HEK293 (cell line): Measurements from ENCODE around the gene SVOP.

Source experiments
- CTCF ChIA-PET: fragments of 350-600 bp; formaldehyde crosslinking; extraction: SDS; loops from one replicate; lab custom pipeline; 2021; ENCODE audit warnings: antibody characterized with exemption; lab: Yijun Ruan, JAX
- POLR2A ChIA-PET: fragments of 300-600 bp; formaldehyde crosslinking; extraction: SDS; loops from one replicate; lab custom pipeline; 2020; ENCODE audit warnings: antibody characterized with exemption, inconsistent platforms; lab: Yijun Ruan, JAX
- H3K27ac ChIP-seq: fragments of 200-500 bp; sonication (Bioruptor generic); 2 replicates; pipeline ENCODE4 v1.5.1; 2014; ENCODE audit warnings: low read depth, low read length, control low read depth, inconsistent platforms; ENCODE audit errors: extremely low read depth
- H3K36me3 ChIP-seq, 2 experiments: fragments of 200-500 bp in 1 of 2; sonication (Bioruptor generic) in 1 of 2; 1 replicate in 1 of 2; 2 replicates in 1 of 2; pipeline ENCODE4 v1.5.1; 2014 to 2017; ENCODE audit warnings: inconsistent platforms in 2 of 2, low read length in 2 of 2; ENCODE audit not compliant: control insufficient read depth in 2 of 2, insufficient read depth in 1 of 2
- H3K4me1 ChIP-seq: fragments of 200-500 bp; sonication (Bioruptor generic); 2 replicates; pipeline ENCODE4 v1.5.1; 2014; ENCODE audit warnings: mild to moderate bottlenecking, low read length, inconsistent platforms; ENCODE audit not compliant: control insufficient read depth, insufficient read depth
- H3K4me3 ChIP-seq: 2 replicates; pipeline ENCODE4 v1.5.1; 2011; ENCODE audit warnings: low read depth, mild to moderate bottlenecking, control low read depth, low read length, moderate library complexity
- H3K9me3 ChIP-seq: fragments of 200-500 bp; sonication (Bioruptor generic); 2 replicates; pipeline ENCODE4 v1.5.1; 2014; ENCODE audit warnings: low read depth, low read length, inconsistent platforms; ENCODE audit not compliant: control insufficient read depth, insufficient read depth
- ZBTB7A ChIP-seq: fragments of 450-650 bp; formaldehyde crosslinking; IDR thresholded peaks from 2 replicates; pipeline ENCODE4 v1.5.1; 2016; ENCODE audit warnings: low read depth, missing biosample characterization, missing genetic modification characterization
- ZFHX2 ChIP-seq: fragments of 450-650 bp; formaldehyde crosslinking; conservative IDR thresholded peaks from 2 replicates; pipeline ENCODE4 v1.5.1; 2016; ENCODE audit warnings: missing biosample characterization, missing genetic modification characterization
- ZNF132 ChIP-seq: fragments of 450-650 bp; formaldehyde crosslinking; IDR thresholded peaks from 2 replicates; pipeline ENCODE4 v1.5.1; 2017; ENCODE audit warnings: missing biosample characterization, missing genetic modification characterization, borderline replicate concordance
- ZNF140 ChIP-seq: fragments of 450-650 bp; formaldehyde crosslinking; IDR thresholded peaks from 2 replicates; pipeline ENCODE4 v1.5.1; 2016; ENCODE audit warnings: missing biosample characterization, missing genetic modification characterization
- ZNF202 ChIP-seq: fragments of 450-650 bp; formaldehyde crosslinking; IDR thresholded peaks from 2 replicates; pipeline ENCODE4 v1.5.1; 2016; ENCODE audit warnings: missing biosample characterization, missing genetic modification characterization, borderline replicate concordance
- ZNF214 ChIP-seq: fragments of 450-650 bp; formaldehyde crosslinking; IDR thresholded peaks from 2 replicates; pipeline ENCODE4 v1.5.1; 2017; ENCODE audit warnings: missing biosample characterization, mild to moderate bottlenecking, missing genetic modification characterization, borderline replicate concordance
- ZNF223 ChIP-seq: fragments of 450-650 bp; formaldehyde crosslinking; IDR thresholded peaks from 2 replicates; pipeline ENCODE4 v1.5.1; 2016; ENCODE audit warnings: missing biosample characterization, missing genetic modification characterization
- ZNF302 ChIP-seq: fragments of 450-650 bp; formaldehyde crosslinking; IDR thresholded peaks from 2 replicates; pipeline ENCODE4 v1.5.1; 2016; ENCODE audit warnings: missing biosample characterization, missing genetic modification characterization, low read depth
- ZNF433 ChIP-seq: fragments of 450-650 bp; formaldehyde crosslinking; IDR thresholded peaks from 2 replicates; pipeline ENCODE4 v1.5.1; 2016; ENCODE audit warnings: missing biosample characterization, missing genetic modification characterization, low read depth
- ZNF488 ChIP-seq: fragments of 450-650 bp; formaldehyde crosslinking; IDR thresholded peaks from 2 replicates; pipeline ENCODE4 v1.5.1; 2016; ENCODE audit warnings: missing biosample characterization, missing genetic modification characterization
- ZNF530 ChIP-seq: fragments of 450-650 bp; formaldehyde crosslinking; IDR thresholded peaks from 2 replicates; pipeline ENCODE4 v1.5.1; 2016; ENCODE audit warnings: low read depth, missing biosample characterization, missing genetic modification characterization
- ZNF624 ChIP-seq: fragments of 450-650 bp; formaldehyde crosslinking; IDR thresholded peaks from 2 replicates; pipeline ENCODE4 v1.5.1; 2017; ENCODE audit warnings: missing biosample characterization, missing genetic modification characterization
- ZNF654 ChIP-seq: fragments of 450-650 bp; formaldehyde crosslinking; IDR thresholded peaks from 2 replicates; pipeline ENCODE4 v1.5.1; 2016; ENCODE audit warnings: low read depth, missing biosample characterization, missing genetic modification characterization
- ZNF791 ChIP-seq: fragments of 450-650 bp; formaldehyde crosslinking; IDR thresholded peaks from 2 replicates; pipeline ENCODE4 v1.5.1; 2016; ENCODE audit warnings: missing biosample characterization, missing genetic modification characterization
- ZNF830 ChIP-seq: fragments of 450-650 bp; IDR thresholded peaks from 2 replicates; pipeline ENCODE4 v1.5.0; 2018; ENCODE audit warnings: missing biosample characterization, missing genetic modification characterization, low read depth, mild to moderate bottlenecking, moderate library complexity
- ZSCAN4 ChIP-seq: fragments of 450-650 bp; formaldehyde crosslinking; IDR thresholded peaks from 2 replicates; pipeline ENCODE4 v1.5.1; 2017; ENCODE audit warnings: missing biosample characterization, missing genetic modification characterization
- TF ChIP-seq, protein P1 (sequence below): fragments of 450-650 bp; formaldehyde crosslinking; IDR thresholded peaks from 2 replicates; pipeline ENCODE4 v1.5.1; 2016; ENCODE audit warnings: missing biosample characterization, missing genetic modification characterization
- TF ChIP-seq, protein P2 (sequence below): fragments of 450-650 bp; formaldehyde crosslinking; IDR thresholded peaks from 2 replicates; pipeline ENCODE4 v1.5.1; 2016; ENCODE audit warnings: missing biosample characterization, missing genetic modification characterization
- TF ChIP-seq, protein P3 (sequence below): fragments of 450-650 bp; formaldehyde crosslinking; IDR thresholded peaks from 2 replicates; pipeline ENCODE4 v1.5.1; 2016; ENCODE audit warnings: missing biosample characterization, missing genetic modification characterization
- TF ChIP-seq, protein P4 (sequence below): fragments of 450-650 bp; formaldehyde crosslinking; IDR thresholded peaks from 2 replicates; pipeline ENCODE4 v1.5.1; 2016; ENCODE audit warnings: missing biosample characterization, missing genetic modification characterization
- TF ChIP-seq, protein P5 (sequence below): fragments of 450-650 bp; formaldehyde crosslinking; optimal IDR thresholded peaks from 2 replicates; pipeline ENCODE3; 2016; ENCODE audit warnings: missing biosample characterization, mild to moderate bottlenecking, missing genetic modification characterization
- TF ChIP-seq, protein P6 (sequence below): fragments of 450-650 bp; formaldehyde crosslinking; IDR thresholded peaks from 2 replicates; pipeline ENCODE4 v1.5.1; 2016; ENCODE audit warnings: missing biosample characterization, missing genetic modification characterization

The SVOP gene

GRCh38 chr12:108896817-108897216 lies 124.1 kb downstream of the SVOP start (continued):
- TF ChIP-seq ZNF132 (tag by site-specific recombination): no peak
- TF ChIP-seq, protein P1, sequence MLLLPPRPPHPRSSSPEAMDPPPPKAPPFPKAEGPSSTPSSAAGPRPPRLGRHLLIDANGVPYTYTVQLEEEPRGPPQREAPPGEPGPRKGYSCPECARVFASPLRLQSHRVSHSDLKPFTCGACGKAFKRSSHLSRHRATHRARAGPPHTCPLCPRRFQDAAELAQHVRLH (tag by site-specific recombination): no peak
- no peak for TF ChIP-seq ZNF830 (tag by site-specific recombination)

DNA sequence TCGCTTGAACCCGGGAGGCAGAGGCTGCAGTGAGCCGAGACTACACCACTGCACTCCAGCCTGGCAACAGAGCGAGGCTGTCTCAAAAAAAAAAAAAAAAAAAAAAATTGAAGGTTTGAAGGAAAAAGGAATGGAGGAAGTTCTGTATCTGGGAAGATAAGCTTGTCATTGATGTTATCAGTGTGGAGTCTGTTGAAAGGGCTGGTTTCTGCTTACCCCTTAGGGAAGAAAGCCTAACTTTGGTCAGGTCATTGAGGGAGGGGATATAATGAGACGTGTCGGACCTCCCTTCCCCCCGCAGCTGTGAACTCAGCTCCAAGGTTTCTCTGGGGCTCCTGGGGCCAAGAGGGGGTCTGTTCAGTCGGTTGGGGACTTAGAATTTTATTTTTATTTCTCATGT lies 124.5 kb downstream of the SVOP start:
- ChIA-PET POLR2A (no interaction called here), CTCF (interaction anchor here (0.7 to 0.9 kb wide), 3 partner anchors 13 to 1567 kb away, joined by 4 to 6 read pairs (median 4); no protein-coding TSS in a partner anchor)
- Histone ChIP-seq H3K9me3 (no peaks in the 10 kb centered on the region), H3K4me1 (no peaks in the 10 kb centered on the region), H3K27ac (no peak overlapping the region), H3K36me3 (no peaks in the 10 kb centered on the region), H3K4me3 (no peak overlapping the region)
- no peak for TF ChIP-seq ZNF488 (tag by site-specific recombination)
- no peak for TF ChIP-seq ZNF791 (tag by site-specific recombination)
- TF ChIP-seq ZNF132 (tag by site-specific recombination): no peak
- TF ChIP-seq ZNF433 (tag by site-specific recombination): no peak
- TF ChIP-seq ZNF830 (tag by site-specific recombination): no peak
- no peak for TF ChIP-seq ZNF214
- TF ChIP-seq, protein P2, sequence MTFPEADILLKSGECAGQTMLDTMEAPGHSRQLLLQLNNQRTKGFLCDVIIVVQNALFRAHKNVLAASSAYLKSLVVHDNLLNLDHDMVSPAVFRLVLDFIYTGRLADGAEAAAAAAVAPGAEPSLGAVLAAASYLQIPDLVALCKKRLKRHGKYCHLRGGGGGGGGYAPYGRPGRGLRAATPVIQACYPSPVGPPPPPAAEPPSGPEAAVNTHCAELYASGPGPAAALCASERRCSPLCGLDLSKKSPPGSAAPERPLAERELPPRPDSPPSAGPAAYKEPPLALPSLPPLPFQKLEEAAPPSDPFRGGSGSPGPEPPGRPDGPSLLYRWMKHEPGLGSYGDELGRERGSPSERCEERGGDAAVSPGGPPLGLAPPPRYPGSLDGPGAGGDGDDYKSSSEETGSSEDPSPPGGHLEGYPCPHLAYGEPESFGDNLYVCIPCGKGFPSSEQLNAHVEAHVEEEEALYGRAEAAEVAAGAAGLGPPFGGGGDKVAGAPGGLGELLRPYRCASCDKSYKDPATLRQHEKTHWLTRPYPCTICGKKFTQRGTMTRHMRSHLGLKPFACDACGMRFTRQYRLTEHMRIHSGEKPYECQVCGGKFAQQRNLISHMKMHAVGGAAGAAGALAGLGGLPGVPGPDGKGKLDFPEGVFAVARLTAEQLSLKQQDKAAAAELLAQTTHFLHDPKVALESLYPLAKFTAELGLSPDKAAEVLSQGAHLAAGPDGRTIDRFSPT (tag by site-specific recombination): no peak
- TF ChIP-seq ZNF302: no peak
- no peak for TF ChIP-seq ZNF202
- TF ChIP-seq ZNF530 (tag by site-specific recombination): no peak
- no peak for TF ChIP-seq ZNF140
- TF ChIP-seq, protein P3, sequence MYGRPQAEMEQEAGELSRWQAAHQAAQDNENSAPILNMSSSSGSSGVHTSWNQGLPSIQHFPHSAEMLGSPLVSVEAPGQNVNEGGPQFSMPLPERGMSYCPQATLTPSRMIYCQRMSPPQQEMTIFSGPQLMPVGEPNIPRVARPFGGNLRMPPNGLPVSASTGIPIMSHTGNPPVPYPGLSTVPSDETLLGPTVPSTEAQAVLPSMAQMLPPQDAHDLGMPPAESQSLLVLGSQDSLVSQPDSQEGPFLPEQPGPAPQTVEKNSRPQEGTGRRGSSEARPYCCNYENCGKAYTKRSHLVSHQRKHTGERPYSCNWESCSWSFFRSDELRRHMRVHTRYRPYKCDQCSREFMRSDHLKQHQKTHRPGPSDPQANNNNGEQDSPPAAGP (tag by site-specific recombination): no peak
- no peak for TF ChIP-seq ZFHX2 (tag by site-specific recombination)
- TF ChIP-seq, protein P4, sequence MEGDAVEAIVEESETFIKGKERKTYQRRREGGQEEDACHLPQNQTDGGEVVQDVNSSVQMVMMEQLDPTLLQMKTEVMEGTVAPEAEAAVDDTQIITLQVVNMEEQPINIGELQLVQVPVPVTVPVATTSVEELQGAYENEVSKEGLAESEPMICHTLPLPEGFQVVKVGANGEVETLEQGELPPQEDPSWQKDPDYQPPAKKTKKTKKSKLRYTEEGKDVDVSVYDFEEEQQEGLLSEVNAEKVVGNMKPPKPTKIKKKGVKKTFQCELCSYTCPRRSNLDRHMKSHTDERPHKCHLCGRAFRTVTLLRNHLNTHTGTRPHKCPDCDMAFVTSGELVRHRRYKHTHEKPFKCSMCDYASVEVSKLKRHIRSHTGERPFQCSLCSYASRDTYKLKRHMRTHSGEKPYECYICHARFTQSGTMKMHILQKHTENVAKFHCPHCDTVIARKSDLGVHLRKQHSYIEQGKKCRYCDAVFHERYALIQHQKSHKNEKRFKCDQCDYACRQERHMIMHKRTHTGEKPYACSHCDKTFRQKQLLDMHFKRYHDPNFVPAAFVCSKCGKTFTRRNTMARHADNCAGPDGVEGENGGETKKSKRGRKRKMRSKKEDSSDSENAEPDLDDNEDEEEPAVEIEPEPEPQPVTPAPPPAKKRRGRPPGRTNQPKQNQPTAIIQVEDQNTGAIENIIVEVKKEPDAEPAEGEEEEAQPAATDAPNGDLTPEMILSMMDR: no peak

- Histone ChIP-seq H3K4me1 (no peaks in the 10 kb centered on the region), H3K4me3 (no peak overlapping the region), H3K36me3 (no peaks in the 10 kb centered on the region), H3K27ac (no peak overlapping the region), H3K9me3 (no peaks in the 10 kb centered on the region)
- CTCF ChIA-PET: no interaction called here
- POLR2A ChIA-PET: no interaction called here
- TF ChIP-seq ZSCAN4 (peak; percentile 97), ZNF223 (no peak), ZNF140 (no peak), ZNF654 (tag by site-specific recombination) (no peak), ZNF624 (tag by site-specific recombination) (no peak), ZBTB7A (no peak)
- TF ChIP-seq, protein P5, sequence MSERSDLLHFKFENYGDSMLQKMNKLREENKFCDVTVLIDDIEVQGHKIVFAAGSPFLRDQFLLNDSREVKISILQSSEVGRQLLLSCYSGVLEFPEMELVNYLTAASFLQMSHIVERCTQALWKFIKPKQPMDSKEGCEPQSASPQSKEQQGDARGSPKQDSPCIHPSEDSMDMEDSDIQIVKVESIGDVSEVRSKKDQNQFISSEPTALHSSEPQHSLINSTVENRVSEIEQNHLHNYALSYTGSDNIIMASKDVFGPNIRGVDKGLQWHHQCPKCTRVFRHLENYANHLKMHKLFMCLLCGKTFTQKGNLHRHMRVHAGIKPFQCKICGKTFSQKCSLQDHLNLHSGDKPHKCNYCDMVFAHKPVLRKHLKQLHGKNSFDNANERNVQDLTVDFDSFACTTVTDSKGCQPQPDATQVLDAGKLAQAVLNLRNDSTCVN (tag by site-specific recombination): peak; percentile 17
- TF ChIP-seq, protein P6, sequence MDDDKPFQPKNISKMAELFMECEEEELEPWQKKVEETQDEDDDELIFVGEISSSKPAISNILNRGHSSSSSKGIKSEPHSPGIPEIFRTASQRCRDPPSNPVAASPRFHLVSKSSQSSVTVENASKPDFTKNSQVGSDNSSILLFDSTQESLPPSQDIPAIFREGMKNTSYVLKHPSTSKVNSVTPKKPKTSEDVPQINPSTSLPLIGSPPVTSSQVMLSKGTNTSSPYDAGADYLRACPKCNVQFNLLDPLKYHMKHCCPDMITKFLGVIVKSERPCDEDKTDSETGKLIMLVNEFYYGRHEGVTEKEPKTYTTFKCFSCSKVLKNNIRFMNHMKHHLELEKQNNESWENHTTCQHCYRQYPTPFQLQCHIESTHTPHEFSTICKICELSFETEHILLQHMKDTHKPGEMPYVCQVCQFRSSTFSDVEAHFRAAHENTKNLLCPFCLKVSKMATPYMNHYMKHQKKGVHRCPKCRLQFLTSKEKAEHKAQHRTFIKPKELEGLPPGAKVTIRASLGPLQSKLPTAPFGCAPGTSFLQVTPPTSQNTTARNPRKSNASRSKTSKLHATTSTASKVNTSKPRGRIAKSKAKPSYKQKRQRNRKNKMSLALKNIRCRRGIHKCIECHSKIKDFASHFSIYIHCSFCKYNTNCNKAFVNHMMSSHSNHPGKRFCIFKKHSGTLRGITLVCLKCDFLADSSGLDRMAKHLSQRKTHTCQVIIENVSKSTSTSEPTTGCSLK (tag by site-specific recombination): 0 out of 2 replicates have a peak, but pooled peaks have one; percentile 19
Measured at GRCh38 chr12:108895220-108895802, 125.6 kb downstream of the SVOP start.
